ENCODE measurements around the gene MB21D2.
A peak's percentile ranks its signal among the peaks of the same experiment; 100 is the strongest.

Gene MB21D2

DNA sequence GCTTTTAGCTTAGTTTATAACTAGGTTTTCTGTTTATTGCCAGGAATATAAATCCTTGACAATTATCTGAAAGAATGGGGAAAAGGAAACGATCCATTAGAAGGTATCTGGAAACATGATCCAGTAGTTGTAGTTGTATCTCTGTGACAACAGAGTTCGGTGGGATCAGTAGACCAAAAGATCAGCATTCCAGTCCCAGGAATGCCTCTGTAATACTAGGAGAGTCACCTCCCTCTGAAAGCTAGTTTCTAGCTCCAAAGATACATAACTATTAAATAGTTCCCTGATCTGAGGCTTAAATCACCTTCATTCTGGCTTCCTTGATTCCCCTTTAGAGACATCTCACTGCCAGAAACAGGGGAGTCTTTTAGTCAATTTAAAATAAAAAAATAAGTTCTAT lies 34.1 kb downstream of the MB21D2 start:
- H3K4me3 ChIP-seq (ENCODE audit: low read depth, low read length), result no peak overlapping the region
- TF ChIP-seq, protein P1, sequence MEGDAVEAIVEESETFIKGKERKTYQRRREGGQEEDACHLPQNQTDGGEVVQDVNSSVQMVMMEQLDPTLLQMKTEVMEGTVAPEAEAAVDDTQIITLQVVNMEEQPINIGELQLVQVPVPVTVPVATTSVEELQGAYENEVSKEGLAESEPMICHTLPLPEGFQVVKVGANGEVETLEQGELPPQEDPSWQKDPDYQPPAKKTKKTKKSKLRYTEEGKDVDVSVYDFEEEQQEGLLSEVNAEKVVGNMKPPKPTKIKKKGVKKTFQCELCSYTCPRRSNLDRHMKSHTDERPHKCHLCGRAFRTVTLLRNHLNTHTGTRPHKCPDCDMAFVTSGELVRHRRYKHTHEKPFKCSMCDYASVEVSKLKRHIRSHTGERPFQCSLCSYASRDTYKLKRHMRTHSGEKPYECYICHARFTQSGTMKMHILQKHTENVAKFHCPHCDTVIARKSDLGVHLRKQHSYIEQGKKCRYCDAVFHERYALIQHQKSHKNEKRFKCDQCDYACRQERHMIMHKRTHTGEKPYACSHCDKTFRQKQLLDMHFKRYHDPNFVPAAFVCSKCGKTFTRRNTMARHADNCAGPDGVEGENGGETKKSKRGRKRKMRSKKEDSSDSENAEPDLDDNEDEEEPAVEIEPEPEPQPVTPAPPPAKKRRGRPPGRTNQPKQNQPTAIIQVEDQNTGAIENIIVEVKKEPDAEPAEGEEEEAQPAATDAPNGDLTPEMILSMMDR (IDR thresholded peaks at IDR 0.05; ENCODE audit: low read depth, low read length, missing control alignments), result no peak
- in situ Hi-C loops (cut with HindIII; ENCODE audit: low sequenced_read_pairs), result no loop called here
- no peak for DNase-seq (ENCODE audit: low read depth)

DNA sequence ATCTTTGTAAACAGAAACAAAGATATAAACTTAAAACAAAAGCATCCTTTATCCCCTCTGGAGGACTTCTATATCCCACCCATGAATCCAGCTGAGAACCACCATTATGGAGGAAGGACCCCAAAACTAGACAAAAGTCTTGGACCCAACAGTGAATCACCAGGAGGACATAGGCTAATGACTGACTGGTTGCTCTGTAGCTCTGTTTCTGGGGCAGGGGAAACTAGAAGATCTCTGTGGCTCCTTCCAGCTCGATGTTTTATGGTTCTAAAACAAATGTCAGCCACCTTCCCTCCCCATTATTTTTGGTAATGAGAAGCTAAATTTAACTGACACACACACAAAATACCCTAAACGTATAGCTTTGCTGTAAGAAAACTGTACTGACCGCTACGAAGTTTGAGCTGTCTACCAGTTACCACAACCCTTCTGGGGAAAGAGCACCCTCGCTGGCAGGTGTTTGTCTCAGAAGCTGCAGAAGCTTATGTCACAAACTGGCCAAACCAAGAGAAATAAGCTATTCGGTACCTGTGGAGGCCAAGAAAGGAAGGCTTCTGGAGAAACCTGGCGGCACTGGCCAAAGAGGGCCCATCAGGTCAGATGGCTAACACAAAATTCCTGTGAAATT lies 36.4 kb downstream of the MB21D2 start:
- in situ Hi-C loops (cut with HindIII; ENCODE audit: low sequenced_read_pairs), result no loop called here
- DNase-seq (ENCODE audit: low read depth), result no peak
- H3K4me3 ChIP-seq (ENCODE audit: low read depth, low read length), result no peak overlapping the region
- TF ChIP-seq, protein P1 (IDR thresholded peaks at IDR 0.05; ENCODE audit: low read depth, low read length, missing control alignments), result no peak

DNA sequence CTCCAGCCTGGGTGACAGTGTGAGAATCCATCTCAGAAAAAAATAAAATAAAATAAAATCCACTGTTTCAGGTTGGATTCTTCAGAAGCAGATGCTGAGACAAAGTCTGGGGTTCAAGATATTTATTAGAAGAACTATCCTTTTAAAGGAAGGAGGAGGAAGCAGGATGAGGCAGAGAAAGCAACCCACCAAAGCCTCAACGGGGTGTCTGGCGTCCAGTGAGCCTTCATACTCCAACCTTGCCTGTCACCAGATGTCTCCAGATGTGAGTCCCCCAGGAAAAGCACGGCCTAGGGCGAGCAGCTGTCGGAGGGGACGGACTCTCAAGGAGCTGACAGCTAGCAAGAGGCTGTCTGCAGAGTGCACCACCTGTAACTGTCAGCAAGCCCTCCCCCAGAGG lies 37.3 kb downstream of the MB21D2 start:
- no peak overlapping the region for H3K4me3 ChIP-seq (ENCODE audit: low read depth, low read length)
- no peak for DNase-seq (ENCODE audit: low read depth)
- in situ Hi-C loops (cut with HindIII; ENCODE audit: low sequenced_read_pairs), result no loop called here
- TF ChIP-seq, protein P1 (IDR thresholded peaks at IDR 0.05; ENCODE audit: low read depth, low read length, missing control alignments), result no peak

DNA sequence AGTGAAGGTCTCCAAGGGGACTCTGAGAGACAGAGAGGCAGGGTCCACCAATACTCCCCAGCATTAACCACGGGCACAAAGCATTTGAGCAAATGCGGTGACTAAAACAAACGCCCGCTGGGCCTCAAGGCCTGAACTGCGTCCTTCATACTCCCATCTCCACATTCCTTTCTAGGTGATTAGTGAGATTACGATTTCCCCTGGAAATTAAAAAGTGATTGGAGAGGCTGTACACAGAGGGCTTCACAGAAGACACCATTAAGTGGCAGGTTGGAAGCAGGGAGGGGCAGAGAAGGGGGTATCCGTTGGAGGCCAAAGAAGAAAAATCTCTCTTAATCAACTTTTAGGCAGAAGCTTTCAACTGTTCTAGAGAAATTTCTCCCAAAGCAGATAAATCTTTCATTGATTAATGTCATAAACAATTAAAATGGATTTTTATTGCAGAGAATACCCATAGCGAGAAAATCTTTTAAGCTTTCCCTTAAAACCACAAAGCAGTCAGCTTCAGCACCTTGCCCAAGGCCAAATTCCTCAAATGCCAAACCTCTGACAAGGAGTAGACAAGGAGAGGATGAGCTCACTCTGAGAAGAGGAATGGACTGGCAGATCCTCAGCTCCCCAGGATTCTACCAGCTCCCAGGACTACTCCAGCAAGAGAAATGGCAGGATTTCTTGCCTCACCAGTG lies 38.2 kb downstream of the MB21D2 start:
- DNase-seq (ENCODE audit: low read depth), result peak; percentile 96
- no peak overlapping the region for H3K4me3 ChIP-seq (ENCODE audit: low read depth, low read length)
- TF ChIP-seq, protein P1 (IDR thresholded peaks at IDR 0.05; ENCODE audit: low read depth, low read length, missing control alignments), result no peak
- in situ Hi-C loops (cut with HindIII; ENCODE audit: low sequenced_read_pairs), result no loop called here

DNA sequence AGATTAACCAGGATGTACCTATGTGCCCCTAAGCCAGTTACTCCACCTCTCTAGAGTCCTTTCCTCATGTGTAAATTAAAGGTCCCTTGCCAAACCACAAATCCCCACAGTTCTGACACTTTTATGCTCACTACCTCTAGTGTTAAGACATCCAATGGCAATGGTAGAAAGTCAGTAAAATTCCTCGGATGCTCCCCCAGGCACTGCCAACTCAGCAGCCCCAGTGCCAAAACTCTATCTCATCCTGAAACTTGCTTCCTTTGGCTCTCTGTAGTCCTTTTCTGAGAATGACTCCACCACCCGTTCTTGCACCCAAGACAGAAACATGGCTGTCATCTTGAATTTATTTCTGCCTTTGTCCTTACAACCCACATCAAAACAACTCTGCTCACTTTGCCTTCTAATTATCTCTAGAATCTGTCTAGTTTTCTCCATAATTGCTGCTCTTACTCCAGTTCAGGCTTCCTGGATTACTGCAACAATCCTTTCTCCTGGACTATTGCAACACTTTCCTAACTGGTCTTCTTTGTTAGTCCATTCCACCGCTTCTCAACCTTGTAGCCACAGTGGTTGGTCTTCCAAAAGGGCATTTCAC lies 41.6 kb downstream of the MB21D2 start:
- no peak overlapping the region for H3K4me3 ChIP-seq (ENCODE audit: low read depth, low read length)
- TF ChIP-seq, protein P1 (IDR thresholded peaks at IDR 0.05; ENCODE audit: low read depth, low read length, missing control alignments), result no peak
- in situ Hi-C loops (cut with HindIII; ENCODE audit: low sequenced_read_pairs), result no loop called here
- no peak for DNase-seq (ENCODE audit: low read depth)

DNA sequence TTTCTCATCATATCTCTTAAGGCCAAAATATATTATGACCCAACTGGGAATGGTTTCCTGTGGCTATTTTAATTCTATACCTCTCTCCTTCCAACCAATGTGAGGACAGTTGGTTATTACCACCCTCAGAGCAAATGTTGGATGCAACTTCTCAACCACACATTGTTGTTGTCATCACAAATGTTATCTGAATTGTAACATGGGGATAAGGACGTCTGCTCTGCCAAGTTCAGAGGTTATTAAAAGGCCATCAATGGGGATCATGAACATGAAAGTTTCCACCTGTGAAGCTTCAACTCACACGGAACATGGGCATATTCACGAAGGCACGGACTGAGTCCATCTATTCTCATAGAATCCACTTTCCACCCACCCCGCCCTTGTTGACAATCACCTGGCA lies 46.8 kb downstream of the MB21D2 start:
- no peak overlapping the region for H3K4me3 ChIP-seq (ENCODE audit: low read depth, low read length)
- in situ Hi-C loops (cut with HindIII; ENCODE audit: low sequenced_read_pairs), result no loop called here
- TF ChIP-seq, protein P1 (IDR thresholded peaks at IDR 0.05; ENCODE audit: low read depth, low read length, missing control alignments), result no peak
- no peak for DNase-seq (ENCODE audit: low read depth)

Measured in astrocyte of the cerebellum (primary cell).